H1 (cell line): ENCODE data around the gene RSRC2. TPM values are rescaled to one million over a fixed set of nuclear protein-coding genes. Genes with fewer than 3 reads are reported as not detected.

ENCODE experiments used
- CTCF ChIA-PET: fragments of 300-600 bp; sonication (Branson Sonifier 250); formaldehyde crosslinking; loops from one replicate; lab custom pipeline; 2021; ENCODE audit not compliant: partially characterized antibody; lab: Charles Lee
- POLR2A ChIA-PET: fragments of 300-600 bp; sonication (Branson Sonifier 250); formaldehyde crosslinking; loops from one replicate; lab custom pipeline; 2021; ENCODE audit warnings: inconsistent platforms; ENCODE audit not compliant: partially characterized antibody; lab: Charles Lee
- DNase-seq, 2 experiments: peaks; one replicate each; pipeline versions ENCODE4 v3.0.0 to v3.0.0-alpha.2; 2010 to 2022; ENCODE audit warnings: low spot score in 2 of 2, low read depth in 1 of 2, mixed read lengths in 1 of 2
- FAIRE-seq: peaks from 2 replicates; lab custom pipeline; 2011; peaks lifted over from hg19 to GRCh38; lab: Jason Lieb, UNC
- H2AFZ ChIP-seq: 2 replicates; pipeline ENCODE4 v1.8.1; 2012; ENCODE audit warnings: low read length, inconsistent platforms
- H2AK5ac ChIP-seq: 2 replicates; pipeline ENCODE4 v1.6.1; 2013; ENCODE audit warnings: low read depth, low read length
- H2BK120ac ChIP-seq: replicated peaks from 2 replicates; pipeline ENCODE3; 2013; ENCODE audit warnings: low read depth, low read length, inconsistent platforms
- H2BK12ac ChIP-seq: 2 replicates; pipeline ENCODE4 v1.6.1; 2013; ENCODE audit warnings: low read depth, low read length
- H2BK15ac ChIP-seq: 2 replicates; pipeline ENCODE4 v1.6.1; 2013; ENCODE audit warnings: low read length
- H2BK20ac ChIP-seq: 2 replicates; pipeline ENCODE4 v1.6.1; 2013; ENCODE audit warnings: low read length
- H2BK5ac ChIP-seq: 2 replicates; pipeline ENCODE4 v1.6.1; 2013; ENCODE audit warnings: low read depth, low read length
- H3K14ac ChIP-seq: 2 replicates; pipeline ENCODE4 v1.6.1; 2013; ENCODE audit warnings: inconsistent platforms; ENCODE audit not compliant: insufficient read length
- H3K18ac ChIP-seq: 2 replicates; pipeline ENCODE4 v1.6.1; 2013; ENCODE audit warnings: low read length; ENCODE audit errors: extremely low read depth
- H3K23ac ChIP-seq: 2 replicates; pipeline ENCODE4 v1.6.1; 2013; ENCODE audit warnings: inconsistent platforms; ENCODE audit not compliant: insufficient read length
- H3K23me2 ChIP-seq: 2 replicates; pipeline ENCODE4 v1.6.1; 2013; ENCODE audit warnings: low read depth, low read length
- H3K27ac ChIP-seq: 2 replicates; pipeline ENCODE4 v1.6.1; 2011; ENCODE audit warnings: low read depth, low read length, inconsistent platforms
- H3K27me3 ChIP-seq, 4 experiments: replicated peaks in 1 of 4; 1 replicate in 1 of 4; 2 replicates in 3 of 4; pipeline versions ENCODE4 v1.6.1 to v1.8.1; 2011 to 2013; ENCODE audit warnings: low read length in 3 of 4, mild to moderate bottlenecking in 3 of 4, inconsistent platforms in 2 of 4, mixed read lengths in 2 of 4, moderate library complexity in 1 of 4; ENCODE audit not compliant: control insufficient read depth in 3 of 4, insufficient read depth in 3 of 4; ENCODE audit errors: extremely low read depth in 1 of 4
- H3K36me3 ChIP-seq, 4 experiments: 2 replicates each; pipeline versions ENCODE4 v1.6.1 to v1.8.1; 2011 to 2013; ENCODE audit warnings: mild to moderate bottlenecking in 4 of 4, low read length in 3 of 4, moderate library complexity in 2 of 4, control low read depth in 1 of 4, inconsistent platforms in 1 of 4; ENCODE audit not compliant: insufficient read depth in 4 of 4, control insufficient read depth in 2 of 4
- H3K4ac ChIP-seq: replicated peaks from 2 replicates; pipeline ENCODE3; 2013; ENCODE audit warnings: low read length, low read depth, mixed read lengths, inconsistent platforms; ENCODE audit not compliant: insufficient read length
- H3K4me1 ChIP-seq, 4 experiments: replicated peaks in 1 of 4; 1 replicate in 1 of 4; 2 replicates in 3 of 4; pipeline versions ENCODE4 v1.6.1 to v1.8.1; 2011 to 2013; ENCODE audit warnings: low read length in 3 of 4, inconsistent platforms in 2 of 4, mixed read lengths in 1 of 4; ENCODE audit not compliant: insufficient read depth in 4 of 4, control insufficient read depth in 3 of 4
- H3K4me2 ChIP-seq, 2 experiments: 2 replicates each; pipeline versions ENCODE4 v1.6.1 to v1.8.1; 2011 to 2013; ENCODE audit warnings: low read depth in 2 of 2, low read length in 2 of 2, control low read depth in 1 of 2, inconsistent platforms in 1 of 2, mild to moderate bottlenecking in 1 of 2; ENCODE audit not compliant: insufficient read depth in 1 of 2
- H3K4me3 ChIP-seq, 4 experiments: fragments of 200-600, 300-600 bp in 1 of 4; sonication (generic), shearing (Covaris generic), sonication (Bioruptor Twin) in 1 of 4; 2 replicates each; pipeline versions ENCODE4 v1.5.1 to v1.8.1; 2011 to 2016; ENCODE audit warnings: low read length in 4 of 4, low read depth in 3 of 4, control low read depth in 2 of 4, inconsistent platforms in 2 of 4, mild to moderate bottlenecking in 2 of 4, mixed read lengths in 1 of 4, moderate library complexity in 1 of 4; ENCODE audit not compliant: insufficient read depth in 2 of 4; ENCODE audit errors: extremely low read depth in 1 of 4
- H3K56ac ChIP-seq: replicated peaks from 2 replicates; pipeline ENCODE3; 2013; ENCODE audit warnings: low read depth, mild to moderate bottlenecking, mixed read lengths, low read length, inconsistent platforms; ENCODE audit not compliant: insufficient read length
- H3K79me1 ChIP-seq: 2 replicates; pipeline ENCODE4 v1.6.1; 2013; ENCODE audit warnings: low read depth, low read length, control low read depth
- H3K79me2 ChIP-seq, 2 experiments: 2 replicates each; pipeline versions ENCODE4 v1.6.1 to v1.8.1; 2012 to 2013; ENCODE audit warnings: low read length in 2 of 2, mild to moderate bottlenecking in 2 of 2, inconsistent platforms in 1 of 2; ENCODE audit not compliant: insufficient read depth in 2 of 2, control insufficient read depth in 1 of 2
- H3K9ac ChIP-seq, 4 experiments: replicated peaks in 1 of 4; 1 replicate in 1 of 4; 2 replicates in 3 of 4; pipeline versions ENCODE4 v1.6.1 to v1.8.1; 2011 to 2013; ENCODE audit warnings: low read depth in 3 of 4, low read length in 3 of 4, control low read depth in 2 of 4, mild to moderate bottlenecking in 2 of 4, moderate library complexity in 2 of 4, inconsistent platforms in 1 of 4; ENCODE audit errors: extremely low read depth in 1 of 4
- H3K9me3 ChIP-seq, 2 experiments: 2 replicates each; pipeline versions ENCODE4 v1.6.1 to v1.8.1; 2012 to 2013; ENCODE audit warnings: mild to moderate bottlenecking in 2 of 2, moderate library complexity in 2 of 2, control low read depth in 1 of 2, inconsistent platforms in 1 of 2, low read depth in 1 of 2, low read length in 1 of 2, mixed read lengths in 1 of 2; ENCODE audit not compliant: insufficient read depth in 2 of 2
- H4K20me1 ChIP-seq, 2 experiments: replicated peaks in 1 of 2; 2 replicates each; pipeline versions ENCODE3 to v1.8.1; 2011 to 2013; ENCODE audit warnings: inconsistent platforms in 2 of 2, low read length in 2 of 2, mild to moderate bottlenecking in 1 of 2; ENCODE audit not compliant: insufficient read depth in 2 of 2, control insufficient read depth in 1 of 2
- H4K5ac ChIP-seq: 2 replicates; pipeline ENCODE4 v1.6.1; 2013; ENCODE audit warnings: low read length, low read depth, mixed read lengths, inconsistent platforms; ENCODE audit not compliant: insufficient read length
- H4K8ac ChIP-seq: 2 replicates; pipeline ENCODE4 v1.8.0; 2013; ENCODE audit warnings: mild to moderate bottlenecking, moderate library complexity, low read length, inconsistent platforms; ENCODE audit not compliant: insufficient read depth; ENCODE audit errors: extremely low read depth
- H4K91ac ChIP-seq: replicated peaks from 2 replicates; pipeline ENCODE3; 2013; ENCODE audit warnings: low read length, mixed read lengths, inconsistent platforms; ENCODE audit not compliant: insufficient read length
- ATF2 ChIP-seq: IDR thresholded peaks from 2 replicates; pipeline ENCODE4 v1.6.1; 2012; ENCODE audit warnings: low read length, inconsistent platforms
- ATF3 ChIP-seq: IDR thresholded peaks from 2 replicates; pipeline ENCODE4 v1.6.1; 2011; ENCODE audit warnings: low read depth, mild to moderate bottlenecking, low read length; ENCODE audit not compliant: insufficient read depth
- CEBPB ChIP-seq: IDR thresholded peaks from 2 replicates; pipeline ENCODE4 v1.6.1; 2012; ENCODE audit warnings: low read depth, low read length
- MAFK ChIP-seq: IDR thresholded peaks from 2 replicates; pipeline ENCODE4 v1.6.1; 2012; ENCODE audit warnings: low read depth, mild to moderate bottlenecking, improper control_type of control experiment, low read length
- NRF1 ChIP-seq: IDR thresholded peaks from 2 replicates; pipeline ENCODE4 v1.6.1; 2011; ENCODE audit warnings: mild to moderate bottlenecking, low read depth, low read length, improper control_type of control experiment
- RAD21 ChIP-seq, 2 experiments: IDR thresholded peaks in 1 of 2; conservative IDR thresholded peaks in 1 of 2; 2 replicates each; pipeline ENCODE4 v1.6.1; 2011; ENCODE audit warnings: low read depth in 2 of 2, low read length in 2 of 2, improper control_type of control experiment in 1 of 2, inconsistent platforms in 1 of 2, mild to moderate bottlenecking in 1 of 2, moderate library complexity in 1 of 2
- RBBP5 ChIP-seq: IDR thresholded peaks from 2 replicates; pipeline ENCODE4 v1.7.1; 2012; ENCODE audit warnings: low read depth, mild to moderate bottlenecking, inconsistent platforms, low read length, moderate library complexity, borderline replicate concordance
- SIRT6 ChIP-seq: IDR thresholded peaks from one replicate; pipeline ENCODE4 v1.7.1; 2012; ENCODE audit warnings: low read length, inconsistent platforms
- SRF ChIP-seq: IDR thresholded peaks from 2 replicates; pipeline ENCODE4 v1.6.1; 2011; ENCODE audit warnings: mild to moderate bottlenecking, low read depth, low read length, moderate library complexity
- TCF12 ChIP-seq: IDR thresholded peaks from 2 replicates; pipeline ENCODE4 v1.6.1; 2011; ENCODE audit warnings: low read depth, mild to moderate bottlenecking, low read length
- WGBS, 2 experiments: shearing (Covaris generic) in 1 of 2; methylation state at CpG; one replicate each; pipeline versions ENCODE4 v1.1.6 to v1.1.7; 2013 to 2015; ENCODE audit warnings: low lambda C conversion rate in 2 of 2, mixed read lengths in 2 of 2, inconsistent platforms in 1 of 2, low coverage in 1 of 2, missing lambda C conversion rate in 1 of 2; ENCODE audit not compliant: insufficient replicate concordance in 2 of 2, insufficient coverage in 1 of 2, insufficient read length in 1 of 2; ENCODE audit errors: extremely low coverage in 1 of 2, missing lambda C conversion rate in 1 of 2; 5-methylcytosine and 5-hydroxymethylcytosine counted together
- polyA plus RNA-seq, 7 experiments: library from polyadenylated mRNA; depleted of rRNA in 3 of 7; stranded (reverse) in 5 of 7; unstranded in 2 of 7; fragments of >200 nt in 5 of 7; fragments of 200-250 nt in 2 of 7; gene quantifications; 1 replicate in 5 of 7; 2 replicates in 1 of 7; 4 replicates in 1 of 7; pipeline versions ENCODE4 v1.2.1 to v1.2.3, GENCODE V29; 2011 to 2013; ENCODE audit warnings: missing spikeins in 2 of 7, mixed read lengths in 2 of 7
- total RNA-seq: library from RNA; stranded (reverse); fragmentation: NEBNext Ultra II Directional; extraction: Animal tissue kit (Norgen Biotek cat#: 25700); gene quantifications from 2 replicates; pipeline ENCODE4 v1.2.1, GENCODE V29; 2021

The RSRC2 gene
- total and polyA plus RNA-seq, 2 of the 8 experiments (the other 6 are each of a cell fraction or from before 2014, with no cell fraction given) = 15.9 to 71.4 TPM

GRCh38 chr12:122503147-122503751, 23.5 kb downstream of the RSRC2 start:
- Histone ChIP-seq H3K36me3 (peaks cover 20 to 50% (median 35%) of the 10 kb centered on the region in 4 experiments), H3K27me3 (no peaks in the 10 kb centered on the region), H2BK120ac (no peak overlapping the region), H2AFZ (no peak overlapping the region), H2BK20ac (no peak overlapping the region), H3K23ac (no peak overlapping the region), H3K4me2 (no peak overlapping the region), H3K79me1 (no peaks in the 10 kb centered on the region; the same call in 1 of the 2 replicates), H3K23me2 (no peaks in the 10 kb centered on the region), H4K8ac (peak overlapping the region; percentile 14; the same call in 1 of the 2 replicates), H4K5ac (no peak overlapping the region), H4K91ac (no peak overlapping the region), H3K4me3 (no peak overlapping the region), H2AK5ac (no peak overlapping the region), H3K4me1 (peaks cover 0 to 3% (median 0%) of the 10 kb centered on the region in 4 experiments; a peak in 1 of 7 replicates), H3K18ac (no peak overlapping the region), H3K14ac (no peak overlapping the region), H2BK5ac (no peak overlapping the region), H3K79me2 (peaks cover 0 to 19% of the 10 kb centered on the region in 2 experiments; a peak in 2 of 4 replicates), H2BK12ac (no peak overlapping the region), H3K9ac (no peak overlapping the region), H3K56ac (no peak overlapping the region), H2BK15ac (no peak overlapping the region), H3K4ac (no peak overlapping the region), H3K9me3 (no peaks in the 10 kb centered on the region), H4K20me1 (peaks cover 0 to 4% of the 10 kb centered on the region in 2 experiments), H3K27ac (no peak overlapping the region)
- ChIA-PET POLR2A (interaction anchor here (0.7 to 49.0 kb wide), 3 partner anchors 3 to 134 kb away, joined by 3 to 1221 read pairs (median 1221); partner anchors contain the start of genes KNTC1, RSRC2 and ZCCHC8), CTCF (interaction anchor here (0.6 to 0.7 kb wide), 3 partner anchors 23 to 409 kb away, joined by 3 read pairs; partner anchors contain the start of genes KNTC1 and RSRC2)
- 86% methylated on average over 3 of the region's 3 CpGs; no CpG with 5 or more reads in 1 of the 2 experiments for WGBS, 2 experiments
- FAIRE-seq (no peak), DNase-seq (no peak)
- TF ChIP-seq RAD21 (IDR thresholded peaks at IDR 0.05 in 1 of 2, conservative IDR thresholded peaks at IDR 0.05 in 1 of 2; ENCODE audit: low read depth in 2 of 2, low read length in 2 of 2) (no peak), TCF12 (no peak), CEBPB (no peak), ATF2 (no peak), NRF1 (no peak), SRF (no peak), ATF3 (no peak), SIRT6 (no peak), RBBP5 (no peak), MAFK (no peak)
